GM21515 (cell line): ENCODE results near the gene CUTC.
"Not testable (repeated sequence)": the region's sequence is repeated elsewhere in the genome, so short reads cannot be mapped to it uniquely, and the experiment has no call there.

Source experiments
- ATAC-seq: cut with Tn5 transposase; IDR thresholded peaks from one replicate; pipeline ENCODE4 v1.9.1; 2021; ENCODE audit not compliant: unreplicated experiment

CUTC gene

DNA sequence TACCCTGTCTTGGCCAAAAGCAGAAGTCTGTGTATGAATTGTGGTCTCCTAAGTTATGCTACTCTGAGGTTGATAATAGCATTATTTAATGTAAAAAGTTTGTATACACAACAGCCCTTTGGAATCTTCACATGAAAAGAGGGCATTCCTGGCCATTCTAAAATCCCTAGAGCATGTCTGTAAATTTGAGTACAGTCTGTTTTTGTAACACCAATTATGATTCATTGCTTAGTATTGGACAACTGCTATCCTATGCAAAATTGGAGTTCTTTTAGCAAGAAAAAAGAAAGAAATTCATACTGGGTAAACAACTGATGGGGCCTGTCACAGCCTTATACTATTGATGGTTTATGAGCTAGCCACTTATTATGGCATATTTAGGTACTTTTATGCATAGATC, 10.2 kb downstream of the CUTC start:
- ATAC-seq, result no peak

DNA sequence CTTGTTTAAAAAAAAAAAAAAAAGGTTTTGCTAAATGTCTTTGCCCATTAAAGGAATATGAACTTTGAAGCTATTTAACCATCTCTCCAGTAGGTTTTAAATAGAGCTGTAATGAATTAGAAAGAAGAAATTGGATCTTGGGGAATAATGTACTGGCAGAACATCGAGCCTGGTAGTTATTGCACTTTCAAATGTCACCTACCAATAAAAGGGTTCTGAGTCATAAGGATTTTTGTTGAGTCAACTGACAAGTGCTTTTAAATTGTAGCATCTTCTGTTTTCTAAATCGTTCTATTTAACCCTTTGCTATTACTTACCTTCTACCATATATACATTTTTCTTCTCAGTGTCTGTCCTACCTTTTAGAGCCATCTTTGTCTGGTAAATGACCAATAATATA, 10.7 kb downstream of the CUTC start:
- no peak for ATAC-seq

DNA sequence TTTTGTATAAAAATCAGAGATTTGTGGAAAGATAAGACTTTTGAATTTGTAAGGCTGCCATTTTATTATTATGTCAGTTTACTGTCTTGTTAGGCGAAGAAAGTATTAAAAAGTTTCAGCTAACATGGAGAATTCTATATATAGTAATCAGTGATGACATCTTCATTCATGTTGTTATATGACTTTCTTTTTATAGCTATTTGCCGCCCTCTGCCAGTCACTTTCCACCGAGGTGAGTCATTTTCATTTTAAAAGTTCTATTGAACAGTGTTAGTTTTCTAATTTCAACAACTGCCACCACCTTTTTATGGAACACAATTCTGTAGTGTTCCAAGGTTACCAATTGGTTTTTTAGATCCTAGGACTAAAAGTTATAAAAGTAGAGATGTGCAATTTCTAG, 11.8 kb downstream of the CUTC start:
- ATAC-seq, result no peak

DNA sequence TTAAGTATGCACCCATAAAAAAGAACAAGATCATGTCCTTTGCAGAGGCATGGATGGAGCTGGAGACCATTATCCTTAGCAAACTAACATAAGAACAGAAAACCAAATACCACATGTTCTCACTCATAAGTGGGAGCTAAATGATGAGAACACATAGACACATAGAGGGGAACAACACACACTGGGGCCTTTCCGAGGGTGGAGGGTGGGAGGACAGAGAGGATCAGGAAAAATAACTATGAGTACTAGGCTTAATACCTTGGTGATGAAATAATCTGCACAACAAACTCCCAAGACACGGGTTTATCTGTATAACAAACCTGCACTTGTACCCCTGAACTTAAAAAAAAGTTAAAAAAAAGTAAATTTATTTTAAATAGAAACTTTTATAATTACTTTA, 14.1 kb downstream of the CUTC start:
- ATAC-seq, result not testable (repeated sequence)

DNA sequence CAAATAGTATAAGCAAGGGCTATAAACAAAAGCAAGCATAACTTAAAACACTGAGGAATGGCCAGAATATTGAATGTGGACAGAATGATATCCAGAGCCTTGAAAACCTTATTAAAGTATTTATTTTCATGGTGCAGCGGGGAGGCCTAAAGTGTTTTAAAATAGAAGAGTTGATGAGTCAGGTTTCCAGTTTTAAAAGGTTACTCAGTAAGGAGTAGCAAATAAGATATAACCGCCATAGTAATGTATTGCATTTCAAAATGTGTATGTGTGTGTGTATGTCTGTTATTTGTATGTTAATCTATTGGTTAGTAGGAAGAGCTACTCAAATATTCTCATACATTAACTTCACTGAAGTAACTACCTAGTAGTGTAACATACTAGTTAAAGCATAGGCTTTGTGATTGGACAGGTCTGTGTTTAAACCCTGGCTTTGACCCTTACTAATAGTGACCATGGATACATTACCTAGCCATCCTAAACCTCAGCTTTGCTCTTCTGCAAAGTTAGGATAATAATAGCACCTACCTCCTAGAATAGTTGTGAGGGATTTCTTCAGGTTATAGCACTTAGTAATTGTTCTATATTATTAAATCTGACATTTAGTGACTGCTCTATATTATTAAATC, 16.9 kb downstream of the CUTC start:
- no peak for ATAC-seq

DNA sequence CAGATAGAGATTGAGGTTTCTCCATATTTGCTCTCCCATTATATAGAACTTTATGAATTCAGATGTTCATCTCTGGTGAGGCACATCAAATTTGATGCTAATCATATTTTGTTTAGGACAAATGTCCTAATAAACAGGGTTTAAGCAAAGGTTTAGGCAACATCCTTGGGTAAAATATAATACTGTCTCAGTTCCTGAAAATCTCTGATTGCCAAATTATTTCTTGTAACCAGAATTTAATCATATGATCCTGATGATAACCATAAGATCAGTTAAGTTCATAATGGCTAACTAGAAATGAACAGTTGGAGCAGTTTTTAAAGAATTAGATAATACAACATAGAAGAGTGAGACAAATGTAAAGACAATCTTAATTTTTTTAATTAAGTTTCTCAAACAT, 18.6 kb downstream of the CUTC start:
- no peak for ATAC-seq

DNA sequence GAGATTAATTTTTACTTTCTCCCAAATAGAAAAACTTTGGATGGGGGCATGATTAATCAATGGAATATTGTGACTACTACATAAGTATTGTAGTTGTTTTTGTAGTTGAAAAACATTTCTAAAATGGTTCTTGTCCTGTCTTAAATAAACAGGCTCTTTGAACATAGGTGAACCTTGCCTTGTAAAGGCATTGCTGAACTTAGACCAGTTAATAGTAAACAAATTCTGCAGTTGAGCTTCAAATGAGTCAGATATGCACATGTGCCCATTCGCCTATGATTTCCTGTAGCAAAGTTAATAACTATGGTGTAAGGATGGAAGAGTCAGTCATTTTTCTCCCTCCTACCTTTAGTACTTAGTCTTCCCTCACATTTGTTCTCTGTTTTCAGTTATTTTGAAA, 22.6 kb downstream of the CUTC start:
- no peak for ATAC-seq

DNA sequence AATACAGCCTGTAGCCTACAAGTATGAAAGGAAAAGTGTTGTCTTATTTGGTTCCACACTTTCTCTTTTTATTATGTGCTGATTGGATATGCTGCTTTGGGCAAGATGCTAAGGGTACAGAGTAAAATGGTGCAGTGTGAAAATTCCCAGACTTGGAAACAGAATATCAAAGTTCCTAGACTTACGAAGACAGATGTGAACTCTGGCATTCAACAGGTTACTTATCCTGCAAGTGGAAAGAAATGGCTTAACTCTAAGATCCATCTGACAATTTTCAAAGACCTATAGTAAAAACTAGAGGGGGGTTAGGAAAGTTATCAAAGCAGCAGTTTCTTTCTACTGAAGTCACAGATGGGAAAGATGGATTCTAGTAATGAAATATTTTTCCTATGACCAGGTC, 24.1 kb downstream of the CUTC start:
- ATAC-seq, result no peak

DNA sequence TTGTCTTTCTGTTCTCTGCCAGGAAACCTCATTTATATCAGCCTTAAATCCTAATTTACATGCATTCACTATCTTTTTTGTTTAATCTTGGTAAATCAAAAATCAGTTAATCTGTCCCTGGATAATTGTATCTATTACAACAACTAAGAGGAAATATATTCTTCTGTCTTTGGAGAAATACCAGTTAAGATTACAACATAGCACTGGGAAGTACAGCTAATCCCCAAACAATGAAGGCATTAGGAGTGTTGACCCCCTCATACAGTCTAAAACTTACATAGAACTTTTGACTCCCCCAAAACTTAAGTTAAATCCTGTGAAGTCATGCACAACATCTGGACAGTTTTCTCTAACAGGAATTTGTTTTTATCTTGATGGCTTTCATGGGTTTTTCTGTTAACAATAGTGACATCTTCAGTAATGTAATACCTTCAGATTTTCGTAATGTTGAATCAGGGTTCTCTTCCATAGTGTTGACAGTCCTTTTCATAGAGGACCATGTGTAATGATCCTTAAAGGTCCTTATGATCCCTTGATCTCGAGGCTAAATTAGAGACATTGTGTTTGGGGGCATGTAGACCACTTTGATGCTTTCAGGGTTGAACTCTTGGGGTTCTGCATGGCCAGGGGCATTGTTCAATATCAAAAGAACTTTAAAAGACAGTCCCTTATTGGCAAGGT, 26.3 kb downstream of the CUTC start:
- ATAC-seq, result no peak

DNA sequence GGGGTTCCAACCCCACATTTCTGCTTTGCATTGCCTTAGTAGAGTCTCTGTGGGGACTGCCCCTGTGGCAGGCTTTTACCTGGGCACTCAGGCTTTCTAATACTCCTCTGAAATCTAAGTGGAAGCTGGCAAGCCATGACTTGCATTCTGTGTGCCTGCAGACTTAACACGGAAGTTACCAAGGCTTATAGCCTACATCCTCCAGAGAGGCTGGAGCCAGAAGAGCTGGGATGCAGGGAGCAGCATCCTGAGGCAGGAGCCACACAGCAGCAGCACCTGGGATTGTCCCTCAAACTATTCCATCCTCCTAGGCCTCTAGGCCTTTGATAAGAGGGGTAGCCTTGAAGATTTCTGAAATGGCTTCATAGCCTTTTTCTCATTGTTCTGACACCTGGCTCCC, 28.3 kb downstream of the CUTC start:
- no peak for ATAC-seq

DNA sequence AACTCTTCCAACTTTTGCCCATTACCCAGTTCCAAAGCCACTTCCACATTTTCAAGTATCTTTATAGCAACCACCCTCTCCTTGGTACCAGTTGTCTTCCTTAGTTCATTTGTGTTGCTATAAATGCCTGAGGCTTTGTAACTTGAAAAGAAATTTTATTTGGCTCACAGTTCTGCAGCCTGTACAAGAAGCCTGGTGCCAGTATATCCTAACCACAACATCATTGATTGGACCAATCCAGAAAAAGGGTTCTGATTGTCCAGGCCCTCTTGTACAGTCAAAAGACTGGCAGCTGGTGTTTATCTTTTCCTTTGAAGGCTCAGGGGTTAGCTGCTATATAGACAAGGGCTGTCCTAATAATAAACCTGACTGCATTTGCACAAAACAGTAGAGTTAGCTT, 29.3 kb downstream of the CUTC start:
- ATAC-seq, result no peak

DNA sequence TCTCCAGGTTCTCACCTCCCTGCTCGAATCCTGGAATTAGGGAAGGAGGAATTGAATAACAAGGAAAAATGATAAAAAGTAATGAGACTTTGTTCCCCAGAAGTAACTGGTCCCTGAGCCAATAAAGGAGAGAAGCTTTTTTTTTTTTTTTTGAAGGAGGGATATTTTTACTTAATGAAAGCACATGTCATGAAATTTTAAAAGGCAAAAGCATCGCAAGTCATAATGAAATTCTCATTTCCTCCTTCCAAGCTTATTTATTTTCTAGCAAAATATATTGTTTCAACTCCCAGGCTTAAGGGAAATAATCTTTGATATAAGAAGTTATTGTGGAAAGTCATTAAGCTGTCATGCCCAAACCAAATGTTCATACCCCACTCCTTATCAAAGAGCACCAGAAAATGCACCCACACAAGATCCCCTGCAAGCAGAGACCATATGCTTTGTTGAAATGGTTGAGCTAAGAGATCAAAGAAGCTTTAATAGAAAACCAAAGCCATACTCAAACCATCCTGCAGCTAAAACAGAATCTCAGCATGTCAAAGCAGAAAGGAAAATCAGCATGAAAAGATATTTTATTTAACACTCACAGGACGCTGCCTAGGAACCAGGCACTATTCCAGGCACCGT, 33.8 kb downstream of the CUTC start:
- ATAC-seq, result no peak

DNA sequence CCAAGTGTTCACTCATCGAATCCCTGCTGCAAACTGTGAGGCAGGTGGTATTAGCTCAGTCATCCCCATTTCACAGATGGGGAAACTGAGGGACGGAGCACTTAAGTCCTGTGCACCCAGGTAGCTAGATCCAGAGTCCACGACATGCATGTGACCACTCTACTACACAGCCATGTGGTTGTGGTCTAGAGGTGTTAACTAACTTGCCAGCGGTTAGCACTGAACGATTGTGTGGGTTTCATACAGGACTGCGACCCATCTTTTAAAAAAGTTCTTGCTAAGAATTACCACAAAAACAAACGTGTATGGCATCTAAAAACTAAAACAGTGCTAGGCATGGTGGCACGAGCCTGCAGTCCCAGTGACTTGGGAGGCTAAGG, 34.3 kb downstream of the CUTC start:
- no peak for ATAC-seq

DNA sequence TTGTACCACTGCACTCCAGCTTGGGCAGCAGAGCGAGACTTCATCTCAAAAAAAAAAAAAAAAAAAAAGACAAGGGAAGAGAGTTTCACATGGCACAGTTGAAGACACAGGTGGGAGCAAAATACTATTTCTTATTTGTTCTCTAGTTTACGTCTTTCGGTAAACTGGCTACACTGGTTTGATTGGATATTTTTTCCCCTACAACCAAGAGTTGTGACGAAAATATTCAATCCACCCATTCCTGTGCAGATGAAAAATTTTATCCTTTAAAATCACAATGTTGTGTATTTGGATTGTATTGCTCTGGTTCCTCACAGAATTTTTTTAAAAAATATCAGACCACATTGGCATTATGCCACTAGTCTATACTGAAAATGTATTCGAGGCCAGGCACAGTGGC, 35.9 kb downstream of the CUTC start:
- ATAC-seq, result no peak

DNA sequence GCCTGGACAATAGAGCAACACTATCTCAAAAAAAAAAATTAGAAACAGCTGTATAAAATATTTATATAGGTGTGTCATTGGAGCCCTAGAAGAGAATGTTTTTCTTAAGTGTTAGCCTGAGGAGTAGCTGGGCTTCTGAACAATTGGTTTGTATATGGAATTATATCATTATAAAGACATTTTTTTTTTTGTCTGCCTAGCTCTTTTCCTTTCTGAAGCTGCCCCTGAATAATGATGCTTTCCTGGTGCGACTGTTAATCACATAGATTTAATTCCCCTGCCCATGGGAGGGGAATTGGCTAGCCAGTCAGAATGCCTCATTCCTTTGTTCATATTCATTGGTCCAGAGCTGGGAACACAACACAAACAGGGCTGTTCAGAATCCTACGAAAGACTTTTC, 36.5 kb downstream of the CUTC start:
- no peak for ATAC-seq

DNA sequence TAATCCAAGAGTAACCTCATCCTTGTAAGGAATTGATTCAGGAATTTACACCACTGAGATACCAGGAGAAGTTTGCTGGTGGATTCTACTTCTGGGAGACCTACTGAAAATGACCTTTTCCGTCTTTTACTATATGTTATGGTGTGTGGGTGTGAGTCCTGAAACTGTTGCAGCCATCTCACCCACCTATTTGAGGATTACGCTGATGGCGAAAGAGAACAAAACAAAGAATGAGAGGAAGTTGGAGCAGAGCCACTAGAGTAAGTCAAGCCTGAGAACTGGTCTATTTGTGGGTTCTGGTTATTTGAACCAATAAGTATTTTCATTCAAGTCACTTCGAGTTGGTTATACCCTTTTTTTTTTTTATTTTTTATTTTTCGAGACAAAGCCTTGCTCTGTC, 37.7 kb downstream of the CUTC start:
- ATAC-seq, result no peak

DNA sequence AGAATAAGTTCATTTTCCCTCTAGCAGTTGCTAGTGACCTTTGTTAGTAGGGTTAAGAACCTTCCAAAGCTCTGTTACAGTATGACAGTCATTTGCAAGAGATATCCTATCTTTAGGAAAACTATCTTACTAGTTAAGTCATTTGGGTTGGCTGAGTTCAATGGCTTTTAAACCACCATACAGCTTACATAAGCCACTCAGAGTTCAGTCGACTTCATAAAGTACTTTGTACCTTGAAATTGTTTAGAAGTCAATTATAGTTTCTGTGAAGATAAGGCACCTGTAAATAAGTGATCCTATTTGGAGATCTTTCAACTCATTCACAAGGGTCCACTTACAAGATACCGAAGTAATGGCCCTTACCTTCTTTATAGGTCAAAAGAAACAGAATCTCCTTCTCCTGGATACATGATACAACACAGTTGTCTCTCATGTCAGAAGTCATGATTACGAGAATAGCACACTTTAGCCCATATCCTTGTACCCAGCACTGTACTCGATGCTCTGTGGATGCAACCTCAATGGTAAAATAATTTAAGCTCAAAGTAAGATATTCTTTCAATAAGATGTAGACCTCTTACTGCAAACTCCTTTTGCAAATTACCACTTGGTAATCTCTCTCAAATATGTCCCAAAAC, 38.5 kb downstream of the CUTC start:
- no peak for ATAC-seq

DNA sequence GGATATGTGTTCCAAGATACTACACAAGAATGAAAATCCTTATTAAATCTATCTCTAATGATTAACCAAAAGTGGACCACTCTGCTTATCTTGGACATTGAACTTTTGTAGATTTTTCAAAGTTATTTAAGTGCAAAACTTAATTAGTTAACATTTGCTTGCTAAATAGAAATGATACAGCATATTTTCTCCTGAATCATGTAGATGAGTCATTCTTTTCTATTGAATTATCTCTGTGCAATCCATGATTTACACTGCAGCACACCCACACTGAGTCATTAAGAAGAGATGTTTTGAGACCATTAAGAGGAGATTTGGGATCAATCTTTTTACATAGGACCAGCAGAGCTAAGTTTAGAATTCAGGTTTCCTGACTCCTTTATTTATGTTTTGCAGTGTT, 43.8 kb downstream of the CUTC start:
- ATAC-seq, result no peak

DNA sequence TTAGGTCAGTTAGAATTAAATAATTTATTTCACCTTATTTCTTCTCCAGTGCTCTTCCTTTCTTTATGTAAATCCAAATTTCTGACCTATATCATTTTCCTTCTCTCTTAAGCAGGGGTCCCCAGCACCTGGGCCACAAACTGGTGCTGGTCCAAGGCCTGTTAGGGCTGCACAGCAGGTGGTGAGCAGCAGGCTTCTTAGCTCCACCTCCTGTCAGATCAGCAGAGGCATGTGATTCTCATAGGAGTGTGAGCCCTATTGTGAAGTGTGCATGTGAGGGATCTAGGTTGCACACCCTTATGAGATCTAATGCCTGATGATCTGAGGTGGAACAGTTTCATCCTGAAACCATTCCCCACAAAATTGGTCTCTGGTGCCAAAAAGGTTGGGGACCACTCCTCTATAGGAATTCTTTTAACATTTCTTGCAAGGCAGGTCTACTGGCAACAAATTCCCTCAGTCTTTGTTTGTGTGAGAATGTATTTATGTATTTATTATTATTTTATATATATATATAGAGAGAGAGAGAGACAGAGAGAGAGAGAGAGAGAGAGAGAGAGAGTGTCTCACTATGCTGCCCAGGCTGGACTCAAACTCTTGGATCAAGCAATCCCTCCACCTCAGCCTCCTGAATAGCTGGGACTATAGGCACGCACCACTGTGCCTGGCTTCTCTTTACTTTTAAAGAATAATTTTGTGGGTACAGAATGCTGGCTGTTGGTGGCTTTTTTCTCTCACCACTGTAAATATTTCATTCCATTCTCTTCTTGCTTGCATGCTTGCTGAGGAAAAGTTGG, 46.1 kb downstream of the CUTC start:
- no peak for ATAC-seq

DNA sequence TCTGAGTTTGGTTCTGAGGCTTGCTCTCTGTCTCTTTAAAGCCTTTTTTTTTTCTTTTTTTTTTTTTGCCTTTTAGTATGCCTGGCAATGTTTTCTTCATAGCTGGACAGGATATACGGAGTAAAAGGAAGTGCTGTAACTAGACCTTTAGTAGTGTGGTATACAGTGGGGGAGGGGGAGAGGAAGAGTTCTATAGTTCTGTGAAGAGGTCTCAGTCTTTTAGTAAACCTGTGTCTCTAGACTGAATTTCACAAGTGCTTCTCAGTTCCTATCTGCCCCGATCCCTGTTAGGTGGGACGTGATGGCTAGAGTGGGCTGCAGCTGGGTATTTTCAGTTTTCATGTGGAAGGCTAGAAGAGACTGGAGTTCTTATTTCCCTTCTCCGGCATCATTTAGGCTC, 47.3 kb downstream of the CUTC start:
- ATAC-seq, result no peak

DNA sequence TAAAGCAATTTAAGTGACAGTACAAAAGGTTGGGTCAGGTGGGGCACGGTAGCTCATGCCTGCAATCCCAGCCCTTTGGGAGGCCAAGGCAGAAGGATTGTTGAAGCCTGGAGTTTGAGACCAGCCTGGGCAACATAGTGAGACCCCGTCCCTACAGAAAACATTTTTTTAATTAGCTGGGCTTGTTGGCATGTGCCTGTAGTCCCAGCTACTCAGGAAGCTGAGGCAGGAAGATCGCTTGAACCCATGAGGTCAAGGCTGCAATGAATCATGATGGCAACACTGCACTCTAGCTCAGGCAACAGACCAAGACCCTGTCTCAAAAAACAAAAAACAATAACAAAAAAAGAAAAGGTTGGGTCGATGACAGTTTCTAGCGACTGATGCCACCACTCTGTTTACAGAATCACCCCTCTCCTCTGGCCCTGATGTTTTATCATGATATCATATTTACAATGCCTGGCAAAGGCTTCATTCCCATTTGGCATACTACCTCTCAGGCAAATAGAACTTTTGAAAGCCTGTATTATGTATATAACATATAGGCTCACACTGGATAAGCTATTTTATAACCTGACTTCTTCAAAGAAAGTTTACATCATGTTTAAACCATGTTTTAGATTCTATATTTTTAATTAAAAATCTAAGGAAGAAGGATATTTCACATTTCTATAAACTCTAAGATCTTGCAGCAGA, 49.8 kb downstream of the CUTC start:
- ATAC-seq, result no peak
